Measurements from ENCODE around the gene COL11A2.

Gene COL11A2

GRCh38 chr6:33171880-33172687 is 20.2 kb downstream of the COL11A2 start:
- no peak for DNase-seq (ENCODE audit: low spot score)

- no peak for DNase-seq (ENCODE audit: low spot score)
Observed at GRCh38 chr6:33171016-33171879, 21.0 kb downstream of the COL11A2 start.

- DNase-seq (ENCODE audit: low spot score): no peak
Observed at GRCh38 chr6:33170176-33171015, 21.9 kb downstream of the COL11A2 start.

- no peak for DNase-seq (ENCODE audit: low spot score)
Observed at GRCh38 chr6:33169291-33170175, 22.7 kb downstream of the COL11A2 start.

GRCh38 chr6:33168639-33169038 is 23.6 kb downstream of the COL11A2 start:
- DNase-seq (ENCODE audit: low spot score): no peak

GRCh38 chr6:33168284-33168601 is 24.0 kb downstream of the COL11A2 start:
- DNase-seq (ENCODE audit: low spot score): no peak

- DNase-seq (ENCODE audit: low spot score): no peak
Observed at GRCh38 chr6:33167374-33168283, 24.6 kb downstream of the COL11A2 start.

GRCh38 chr6:33166811-33167210 is 25.5 kb downstream of the COL11A2 start:
- DNase-seq (ENCODE audit: low spot score): no peak

- no peak for DNase-seq (ENCODE audit: low spot score)
Observed at GRCh38 chr6:33166363-33166762, 25.9 kb downstream of the COL11A2 start.

GRCh38 chr6:33165581-33166258 is 26.5 kb downstream of the COL11A2 start:
- no peak for DNase-seq (ENCODE audit: low spot score)

GRCh38 chr6:33164665-33165373 is 27.4 kb downstream of the COL11A2 start:
- no peak for DNase-seq (ENCODE audit: low spot score)

GRCh38 chr6:33164176-33164575 is 28.1 kb downstream of the COL11A2 start:
- no peak for DNase-seq (ENCODE audit: low spot score)

- DNase-seq (ENCODE audit: low spot score): no peak
Observed at GRCh38 chr6:33163540-33163939, 28.7 kb downstream of the COL11A2 start.

GRCh38 chr6:33161354-33162331 is 30.6 kb downstream of the COL11A2 start:
- DNase-seq (ENCODE audit: low spot score): peak; percentile 83

- no peak for DNase-seq (ENCODE audit: low spot score)
Observed at GRCh38 chr6:33160728-33161344, 31.4 kb downstream of the COL11A2 start.

GRCh38 chr6:33160096-33160495 is 32.2 kb downstream of the COL11A2 start:
- DNase-seq (ENCODE audit: low spot score): no peak

- DNase-seq (ENCODE audit: low spot score): no peak
Observed at GRCh38 chr6:33156964-33157363, 35.3 kb downstream of the COL11A2 start.
